ENCODE results near the gene SYNE1. TPM values are rescaled to one million over a fixed set of nuclear protein-coding genes. Genes with fewer than 3 reads are reported as not detected.

The SYNE1 gene
- polyA plus RNA-seq, 1 experiment: 35.7 TPM

- Histone ChIP-seq H3K27me3 (ENCODE audit: control insufficient read depth, insufficient read depth, low read length) (no peaks in the 10 kb centered on the region), H3K4me3 (ENCODE audit: low read depth, low read length) (no peak overlapping the region), H3K27ac (ENCODE audit: low read depth, low read length) (peak overlapping the region; percentile 33), H3K9me3 (ENCODE audit: control insufficient read depth, insufficient read depth, low read length) (no peaks in the 10 kb centered on the region)
- DNase-seq (ENCODE audit: low read depth, low spot score): no peak
- CTCF ChIA-PET: interaction anchor here (0.5 to 3.4 kb wide), 2 partner anchors 497 to 507 kb away, joined by 5 to 19 read pairs; no protein-coding TSS in a partner anchor
- POLR2A ChIA-PET: no interaction called here
- no peak for TF ChIP-seq CTCF (IDR thresholded peaks at IDR 0.05; ENCODE audit: low read depth, low read length)
Observed at GRCh38 chr6:152271776-152272464, 365.2 kb downstream of the SYNE1 start.

GRCh38 chr6:152270301-152270925 is 366.7 kb downstream of the SYNE1 start:
- no peak overlapping the region for H3K27ac ChIP-seq (ENCODE audit: low read depth, low read length)
- no peak overlapping the region for H3K4me3 ChIP-seq (ENCODE audit: low read depth, low read length)
- ChIA-PET CTCF (interaction anchor here (0.6 to 3.4 kb wide), 6 partner anchors 20 to 505 kb away, joined by 3 to 19 read pairs (median 4); no protein-coding TSS in a partner anchor), POLR2A (no interaction called here)
- no peaks in the 10 kb centered on the region for H3K9me3 ChIP-seq (ENCODE audit: control insufficient read depth, insufficient read depth, low read length)
- DNase-seq (ENCODE audit: low read depth, low spot score): no peak
- H3K27me3 ChIP-seq (ENCODE audit: control insufficient read depth, insufficient read depth, low read length): no peaks in the 10 kb centered on the region
- no peak for TF ChIP-seq CTCF (IDR thresholded peaks at IDR 0.05; ENCODE audit: low read depth, low read length)

GRCh38 chr6:152268846-152269442 is 368.2 kb downstream of the SYNE1 start:
- POLR2A ChIA-PET: no interaction called here
- H3K27ac ChIP-seq (ENCODE audit: low read depth, low read length): no peak overlapping the region

GRCh38 chr6:152267967-152268845 is 369.0 kb downstream of the SYNE1 start:
- ChIA-PET CTCF (interaction anchor here (0.6 to 2.2 kb wide), 39 partner anchors 8 to 821 kb away, joined by 3 to 33 read pairs (median 4); no protein-coding TSS in a partner anchor), POLR2A (no interaction called here)
- Histone ChIP-seq H3K4me3 (ENCODE audit: low read depth, low read length) (no peak overlapping the region), H3K27me3 (ENCODE audit: control insufficient read depth, insufficient read depth, low read length) (no peaks in the 10 kb centered on the region), H3K9me3 (ENCODE audit: control insufficient read depth, insufficient read depth, low read length) (no peaks in the 10 kb centered on the region), H3K27ac (ENCODE audit: low read depth, low read length) (no peak overlapping the region)
- peak; percentile 61 for TF ChIP-seq CTCF (IDR thresholded peaks at IDR 0.05; ENCODE audit: low read depth, low read length)
- DNase-seq (ENCODE audit: low read depth, low spot score): no peak

More at GRCh38 chr6:152268846-152269442, 368.2 kb downstream of the SYNE1 start:
- no peaks in the 10 kb centered on the region for H3K27me3 ChIP-seq (ENCODE audit: control insufficient read depth, insufficient read depth, low read length)
- DNase-seq (ENCODE audit: low read depth, low spot score): no peak
- no peak overlapping the region for H3K4me3 ChIP-seq (ENCODE audit: low read depth, low read length)
- no peak for TF ChIP-seq CTCF (IDR thresholded peaks at IDR 0.05; ENCODE audit: low read depth, low read length)
- CTCF ChIA-PET: interaction anchor here (0.8 to 2.2 kb wide), 7 partner anchors 8 to 503 kb away, joined by 3 to 33 read pairs (median 3); no protein-coding TSS in a partner anchor
- no peaks in the 10 kb centered on the region for H3K9me3 ChIP-seq (ENCODE audit: control insufficient read depth, insufficient read depth, low read length)
